Right renal pelvis (tissue), 4 donors: ENCODE results near the gene SWI5. TPM values are rescaled to one million over a fixed set of nuclear protein-coding genes. Genes with fewer than 3 reads are reported as not detected.
A peak's percentile ranks its signal among the peaks of the same experiment; 100 is the strongest.

Experiments used
- DNase-seq, 4 donors: peaks; one replicate each; pipeline ENCODE4 v3.0.0-alpha.2; 2013; ENCODE audit warnings: low read depth in 4 of 4, low spot score in 3 of 4, missing footprints in 1 of 4
- polyA plus RNA-seq, 4 donors: library from polyadenylated mRNA; unstranded; fragments of 120-200 nt; gene quantifications; one replicate each; pipeline ENCODE4 v1.2.1, GENCODE V29; 2013; ENCODE audit not compliant: insufficient read length in 4 of 4

The SWI5 gene
- polyA plus RNA-seq, 4 donors = 26.8 to 37.5 (median 29.9) TPM

DNA sequence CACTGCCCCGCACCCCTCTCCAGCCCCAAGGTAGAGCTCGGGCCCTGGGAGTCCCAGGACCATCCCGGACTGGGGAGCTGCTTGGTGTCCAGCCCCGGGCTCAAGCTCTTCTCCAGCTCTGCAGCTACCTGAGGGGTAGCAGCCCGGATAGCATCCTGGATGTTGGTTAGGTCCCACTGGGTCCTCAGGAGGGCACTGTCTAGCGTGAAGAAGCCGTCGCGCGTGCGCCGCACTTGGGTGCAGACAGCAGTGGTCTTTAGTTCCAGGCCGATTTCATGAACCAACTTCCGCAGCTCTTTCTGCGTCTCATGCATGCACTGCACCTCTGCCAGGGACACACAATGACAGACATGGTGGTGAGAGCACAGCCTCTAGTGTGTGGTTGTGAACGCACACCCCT, 33.5 kb downstream of the SWI5 start:
- no peak for DNase-seq

- DNase-seq = no peak
Measured at GRCh38 chr9:128310461-128310860, 34.4 kb downstream of the SWI5 start.

GRCh38 chr9:128314697-128315096, 38.6 kb downstream of the SWI5 start:
- no peak for DNase-seq

DNA sequence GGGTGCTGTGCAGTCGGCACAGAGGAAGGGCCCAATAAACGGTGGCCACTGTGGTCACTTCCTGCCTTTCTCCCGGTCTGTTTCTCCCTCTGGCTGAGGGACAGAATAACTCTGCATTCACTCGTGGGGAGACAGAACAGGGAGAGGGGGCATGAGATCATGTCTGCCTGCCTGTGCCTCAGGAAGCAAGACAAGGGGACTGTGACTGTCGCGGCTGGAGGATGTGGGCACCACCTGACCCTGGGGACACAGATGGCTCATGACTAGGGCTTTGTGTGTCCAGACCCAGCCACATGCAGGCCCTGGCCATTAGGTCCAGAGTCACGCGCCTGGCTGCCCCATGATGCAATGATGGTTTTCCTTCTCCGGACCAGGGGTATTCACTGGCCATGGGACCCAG, 40.3 kb downstream of the SWI5 start:
- no peak for DNase-seq

GRCh38 chr9:128317629-128318028, 41.6 kb downstream of the SWI5 start:
- DNase-seq = no peak

- DNase-seq = no peak
Measured at GRCh38 chr9:128321343-128321742, 45.3 kb downstream of the SWI5 start.

DNA sequence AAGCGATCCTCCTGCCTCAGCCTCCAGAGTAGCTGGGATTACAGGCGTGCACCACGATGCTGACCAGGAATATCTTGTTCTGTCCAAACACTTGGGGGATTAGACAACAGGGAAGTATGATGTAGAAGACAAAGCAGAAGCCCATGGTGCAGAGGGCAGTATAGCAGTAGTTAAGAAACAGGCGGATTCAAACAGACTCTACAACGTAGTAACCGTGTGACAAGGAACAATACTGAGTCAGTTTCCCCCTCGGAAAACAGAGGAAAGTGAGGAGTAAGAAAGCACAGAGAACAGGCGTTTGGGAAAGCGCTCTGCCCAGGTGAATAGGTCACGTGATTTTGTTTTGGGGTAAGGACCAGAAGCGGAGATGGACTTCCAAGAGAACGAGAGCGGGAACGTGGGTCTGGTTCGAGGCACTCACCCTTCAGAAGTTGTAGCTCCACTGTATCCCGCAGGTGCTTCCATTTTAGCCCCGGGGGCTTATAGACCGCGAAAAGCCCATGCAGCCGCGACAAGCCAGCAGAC, 45.9 kb downstream of the SWI5 start:
- no peak for DNase-seq

- DNase-seq = peak; percentile 91 to 95 (median 92)
Measured at GRCh38 chr9:128322404-128323211, 46.5 kb downstream of the SWI5 start, which contains the start of the genes COQ4 and TRUB2. Gene COQ4, plus strand, starts transcription at chr9:128322839. Its CDS starts 20 bp downstream, at chr9:128322859. Gene TRUB2, minus strand, starts transcription at chr9:128322447. Its CDS starts 39 bp downstream, at chr9:128322408.

GRCh38 chr9:128323212-128323730, 47.2 kb downstream of the SWI5 start:
- DNase-seq = no peak

- no peak for DNase-seq
Measured at GRCh38 chr9:128323791-128324190, 47.7 kb downstream of the SWI5 start.

DNA sequence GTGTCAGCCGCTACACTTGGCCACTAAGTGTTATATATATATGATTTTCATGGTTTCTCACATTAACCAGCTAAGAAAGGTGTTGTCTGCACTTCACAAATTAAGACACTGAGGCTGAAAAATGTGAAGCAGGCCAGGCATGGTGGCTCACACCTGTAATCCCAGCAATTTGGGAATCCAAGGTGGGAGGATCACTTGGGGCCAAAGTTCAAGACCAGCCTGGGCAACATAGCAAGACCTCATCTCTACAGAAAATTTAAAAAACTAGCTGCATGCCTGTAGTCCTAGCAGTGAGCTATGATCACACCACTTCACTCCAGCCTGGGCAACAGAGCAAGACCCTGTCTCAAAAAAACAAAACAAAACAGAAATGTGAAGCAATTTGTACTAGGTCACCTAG, 48.3 kb downstream of the SWI5 start:
- no peak for DNase-seq

GRCh38 chr9:128325629-128326028, 49.6 kb downstream of the SWI5 start:
- no peak for DNase-seq

- DNase-seq = no peak
Measured at GRCh38 chr9:128333451-128333869, 57.4 kb downstream of the SWI5 start.

GRCh38 chr9:128335161-128335560, 59.1 kb downstream of the SWI5 start:
- DNase-seq = no peak

DNA sequence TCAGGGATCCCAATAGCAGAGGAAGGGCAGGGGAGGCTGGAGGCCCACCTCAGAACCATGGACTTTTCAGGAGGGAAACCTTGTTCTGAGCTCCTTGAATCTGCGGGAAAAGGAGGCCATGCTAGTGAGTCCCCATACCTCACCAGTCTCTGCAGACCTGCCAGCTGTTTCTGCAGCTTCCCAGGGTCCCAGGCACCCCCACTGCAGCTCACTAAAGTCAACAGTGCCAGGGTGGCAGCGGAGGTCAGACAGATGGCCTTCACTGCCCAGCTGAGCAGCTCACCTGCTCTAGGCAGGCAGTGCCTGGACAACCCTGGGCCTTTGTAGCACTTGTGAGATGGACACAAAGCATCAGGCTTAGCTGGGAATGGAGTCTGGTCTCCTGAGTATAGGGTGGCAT, 59.8 kb downstream of the SWI5 start:
- DNase-seq = no peak

DNA sequence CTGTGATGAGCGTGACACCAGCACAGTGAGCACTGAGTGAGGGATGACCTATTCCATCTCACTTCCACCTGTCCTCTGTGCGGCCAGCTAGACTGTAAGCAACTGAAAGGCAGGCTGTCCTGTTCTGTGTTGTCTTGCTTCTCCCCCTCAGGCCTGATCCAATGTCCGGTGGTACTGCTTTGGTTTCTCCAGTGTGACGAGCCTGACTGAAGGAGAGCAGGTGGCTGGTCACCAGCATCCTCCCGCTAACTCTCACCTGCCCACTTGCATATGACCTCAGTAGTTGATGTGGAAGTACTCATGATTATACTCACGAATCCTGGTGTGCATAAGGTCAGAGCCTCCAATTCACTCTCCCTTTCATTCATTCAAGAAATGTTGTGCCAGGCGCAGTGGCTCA, 61.9 kb downstream of the SWI5 start:
- DNase-seq = no peak

Other genes with a start within 250 kb of the SWI5 start
- 10 to 100 TPM; 11.2 to 13.0 (median 12.0) TPM for gene NAIF1, start 209.0 kb upstream of the SWI5 start, polyA plus RNA-seq
- gene SLC25A25, start 208.0 kb upstream of the SWI5 start, polyA plus RNA-seq = 10 to 100 TPM; 13.6 to 15.0 (median 14.4) TPM
- 10 to 100 TPM; 40.7 to 66.7 (median 44.3) TPM for gene PTGES2, start 148.5 kb upstream of the SWI5 start, polyA plus RNA-seq
- gene LCN2, start 126.8 kb upstream of the SWI5 start, polyA plus RNA-seq = 1 to 10 TPM in 2 of 4 donors, under 1 TPM in 2; 0.43 to 1.9 (median 0.89) TPM
- 10 to 100 TPM; 42.3 to 62.6 (median 45.8) TPM for gene BBLN, start 116.0 kb upstream of the SWI5 start, polyA plus RNA-seq
- gene CIZ1, start 84.7 kb upstream of the SWI5 start, polyA plus RNA-seq = 100 to 1,000 TPM; 112 to 126 (median 114) TPM
- gene DNM1, start 72.9 kb upstream of the SWI5 start, polyA plus RNA-seq = 100 to 1,000 TPM in 1 of 4 donors, 10 to 100 TPM in 3; 79.9 to 107 (median 89.6) TPM
- gene GOLGA2, start 269 bp upstream of the SWI5 start, polyA plus RNA-seq = 10 to 100 TPM; 77.0 to 86.5 (median 78.7) TPM
- 10 to 100 TPM; 38.9 to 42.9 (median 41.5) TPM for gene TRUB2, start 46.2 kb downstream of the SWI5 start, polyA plus RNA-seq
- gene COQ4, start 46.6 kb downstream of the SWI5 start, polyA plus RNA-seq = 10 to 100 TPM; 54.8 to 70.1 (median 61.4) TPM
- gene SLC27A4, start 64.3 kb downstream of the SWI5 start, polyA plus RNA-seq = 10 to 100 TPM; 17.3 to 24.0 (median 18.2) TPM
- gene URM1, start 95.1 kb downstream of the SWI5 start, polyA plus RNA-seq = 10 to 100 TPM; 52.0 to 65.8 (median 58.0) TPM
- 10 to 100 TPM; 37.9 to 50.5 (median 40.8) TPM for gene CERCAM, start 144.6 kb downstream of the SWI5 start, polyA plus RNA-seq
- 10 to 100 TPM; 39.9 to 46.6 (median 41.6) TPM for gene ODF2, start 179.7 kb downstream of the SWI5 start, polyA plus RNA-seq
- 10 to 100 TPM; 28.0 to 31.5 (median 30.4) TPM for gene GLE1, start 228.4 kb downstream of the SWI5 start, polyA plus RNA-seq